ENCODE data around the gene THEMIS. TPM values are rescaled to one million over a fixed set of nuclear protein-coding genes. Genes with fewer than 3 reads are reported as not detected.

The THEMIS gene
- total RNA-seq, 1 experiment from 2014 or later: not detected

- TF ChIP-seq, protein P1, sequence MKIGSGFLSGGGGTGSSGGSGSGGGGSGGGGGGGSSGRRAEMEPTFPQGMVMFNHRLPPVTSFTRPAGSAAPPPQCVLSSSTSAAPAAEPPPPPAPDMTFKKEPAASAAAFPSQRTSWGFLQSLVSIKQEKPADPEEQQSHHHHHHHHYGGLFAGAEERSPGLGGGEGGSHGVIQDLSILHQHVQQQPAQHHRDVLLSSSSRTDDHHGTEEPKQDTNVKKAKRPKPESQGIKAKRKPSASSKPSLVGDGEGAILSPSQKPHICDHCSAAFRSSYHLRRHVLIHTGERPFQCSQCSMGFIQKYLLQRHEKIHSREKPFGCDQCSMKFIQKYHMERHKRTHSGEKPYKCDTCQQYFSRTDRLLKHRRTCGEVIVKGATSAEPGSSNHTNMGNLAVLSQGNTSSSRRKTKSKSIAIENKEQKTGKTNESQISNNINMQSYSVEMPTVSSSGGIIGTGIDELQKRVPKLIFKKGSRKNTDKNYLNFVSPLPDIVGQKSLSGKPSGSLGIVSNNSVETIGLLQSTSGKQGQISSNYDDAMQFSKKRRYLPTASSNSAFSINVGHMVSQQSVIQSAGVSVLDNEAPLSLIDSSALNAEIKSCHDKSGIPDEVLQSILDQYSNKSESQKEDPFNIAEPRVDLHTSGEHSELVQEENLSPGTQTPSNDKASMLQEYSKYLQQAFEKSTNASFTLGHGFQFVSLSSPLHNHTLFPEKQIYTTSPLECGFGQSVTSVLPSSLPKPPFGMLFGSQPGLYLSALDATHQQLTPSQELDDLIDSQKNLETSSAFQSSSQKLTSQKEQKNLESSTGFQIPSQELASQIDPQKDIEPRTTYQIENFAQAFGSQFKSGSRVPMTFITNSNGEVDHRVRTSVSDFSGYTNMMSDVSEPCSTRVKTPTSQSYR (CRISPR knock-in tag; IDR thresholded peaks at IDR 0.05): no peak
- TF ChIP-seq ATF2 (CRISPR knock-in tag; IDR thresholded peaks at IDR 0.05; ENCODE audit: borderline replicate concordance, low read depth) (no peak), KAT7 (CRISPR knock-in tag; IDR thresholded peaks at IDR 0.05; ENCODE audit: borderline replicate concordance) (no peak), ETV6 (CRISPR knock-in tag; IDR thresholded peaks at IDR 0.05) (no peak), SMAD3 (CRISPR knock-in tag; IDR thresholded peaks at IDR 0.05; ENCODE audit: borderline replicate concordance) (no peak), NFYB (CRISPR knock-in tag; conservative IDR thresholded peaks at IDR 0.05; ENCODE audit: low read depth) (no peak)
- TF ChIP-seq, protein P2, sequence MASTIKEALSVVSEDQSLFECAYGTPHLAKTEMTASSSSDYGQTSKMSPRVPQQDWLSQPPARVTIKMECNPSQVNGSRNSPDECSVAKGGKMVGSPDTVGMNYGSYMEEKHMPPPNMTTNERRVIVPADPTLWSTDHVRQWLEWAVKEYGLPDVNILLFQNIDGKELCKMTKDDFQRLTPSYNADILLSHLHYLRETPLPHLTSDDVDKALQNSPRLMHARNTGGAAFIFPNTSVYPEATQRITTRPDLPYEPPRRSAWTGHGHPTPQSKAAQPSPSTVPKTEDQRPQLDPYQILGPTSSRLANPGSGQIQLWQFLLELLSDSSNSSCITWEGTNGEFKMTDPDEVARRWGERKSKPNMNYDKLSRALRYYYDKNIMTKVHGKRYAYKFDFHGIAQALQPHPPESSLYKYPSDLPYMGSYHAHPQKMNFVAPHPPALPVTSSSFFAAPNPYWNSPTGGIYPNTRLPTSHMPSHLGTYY (CRISPR knock-in tag; IDR thresholded peaks at IDR 0.05): no peak
Measured at GRCh38 chr6:127761084-127761483, 139.8 kb downstream of the THEMIS start (continued).

DNA sequence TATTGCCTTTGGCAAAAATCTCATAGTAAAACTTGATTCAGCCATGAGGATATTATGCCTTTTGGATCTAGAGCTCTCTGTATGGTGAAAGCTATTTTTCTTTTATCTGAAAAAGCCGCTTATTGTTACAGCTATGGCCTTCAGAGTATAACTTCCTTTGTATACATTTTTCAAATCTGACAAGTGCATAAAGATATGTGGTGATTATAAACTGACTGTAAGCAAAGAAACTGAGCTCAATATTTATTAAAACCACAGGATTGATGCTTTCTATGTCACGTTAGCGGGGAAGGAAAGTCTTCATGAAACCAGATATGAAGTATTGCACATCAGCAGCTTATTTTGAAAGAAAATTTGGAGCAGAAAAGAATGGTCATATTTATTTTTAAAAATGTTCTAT, 151.8 kb downstream of the THEMIS start:
- no peak overlapping the region for H3K27ac Mint-ChIP-seq
- H3K4me3 Mint-ChIP-seq: no peak overlapping the region
- ATAC-seq: no peak
- ChIA-PET CTCF (no interaction called here), POLR2A (no interaction called here)
- H3K9me3 Mint-ChIP-seq: no peaks in the 10 kb centered on the region
- TF ChIP-seq, protein P3, sequence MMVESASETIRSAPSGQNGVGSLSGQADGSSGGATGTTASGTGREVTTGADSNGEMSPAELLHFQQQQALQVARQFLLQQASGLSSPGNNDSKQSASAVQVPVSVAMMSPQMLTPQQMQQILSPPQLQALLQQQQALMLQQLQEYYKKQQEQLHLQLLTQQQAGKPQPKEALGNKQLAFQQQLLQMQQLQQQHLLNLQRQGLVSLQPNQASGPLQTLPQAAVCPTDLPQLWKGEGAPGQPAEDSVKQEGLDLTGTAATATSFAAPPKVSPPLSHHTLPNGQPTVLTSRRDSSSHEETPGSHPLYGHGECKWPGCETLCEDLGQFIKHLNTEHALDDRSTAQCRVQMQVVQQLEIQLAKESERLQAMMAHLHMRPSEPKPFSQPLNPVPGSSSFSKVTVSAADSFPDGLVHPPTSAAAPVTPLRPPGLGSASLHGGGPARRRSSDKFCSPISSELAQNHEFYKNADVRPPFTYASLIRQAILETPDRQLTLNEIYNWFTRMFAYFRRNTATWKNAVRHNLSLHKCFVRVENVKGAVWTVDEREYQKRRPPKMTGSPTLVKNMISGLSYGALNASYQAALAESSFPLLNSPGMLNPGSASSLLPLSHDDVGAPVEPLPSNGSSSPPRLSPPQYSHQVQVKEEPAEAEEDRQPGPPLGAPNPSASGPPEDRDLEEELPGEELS (CRISPR knock-in tag; IDR thresholded peaks at IDR 0.05): no peak
- TF ChIP-seq, protein P4, sequence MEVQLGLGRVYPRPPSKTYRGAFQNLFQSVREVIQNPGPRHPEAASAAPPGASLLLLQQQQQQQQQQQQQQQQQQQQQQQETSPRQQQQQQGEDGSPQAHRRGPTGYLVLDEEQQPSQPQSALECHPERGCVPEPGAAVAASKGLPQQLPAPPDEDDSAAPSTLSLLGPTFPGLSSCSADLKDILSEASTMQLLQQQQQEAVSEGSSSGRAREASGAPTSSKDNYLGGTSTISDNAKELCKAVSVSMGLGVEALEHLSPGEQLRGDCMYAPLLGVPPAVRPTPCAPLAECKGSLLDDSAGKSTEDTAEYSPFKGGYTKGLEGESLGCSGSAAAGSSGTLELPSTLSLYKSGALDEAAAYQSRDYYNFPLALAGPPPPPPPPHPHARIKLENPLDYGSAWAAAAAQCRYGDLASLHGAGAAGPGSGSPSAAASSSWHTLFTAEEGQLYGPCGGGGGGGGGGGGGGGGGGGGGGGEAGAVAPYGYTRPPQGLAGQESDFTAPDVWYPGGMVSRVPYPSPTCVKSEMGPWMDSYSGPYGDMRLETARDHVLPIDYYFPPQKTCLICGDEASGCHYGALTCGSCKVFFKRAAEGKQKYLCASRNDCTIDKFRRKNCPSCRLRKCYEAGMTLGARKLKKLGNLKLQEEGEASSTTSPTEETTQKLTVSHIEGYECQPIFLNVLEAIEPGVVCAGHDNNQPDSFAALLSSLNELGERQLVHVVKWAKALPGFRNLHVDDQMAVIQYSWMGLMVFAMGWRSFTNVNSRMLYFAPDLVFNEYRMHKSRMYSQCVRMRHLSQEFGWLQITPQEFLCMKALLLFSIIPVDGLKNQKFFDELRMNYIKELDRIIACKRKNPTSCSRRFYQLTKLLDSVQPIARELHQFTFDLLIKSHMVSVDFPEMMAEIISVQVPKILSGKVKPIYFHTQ (CRISPR knock-in tag; IDR thresholded peaks at IDR 0.05): no peak
- no peak for TF ChIP-seq ZNF671 (CRISPR knock-in tag; IDR thresholded peaks at IDR 0.05)
- TF ChIP-seq ZNF121 (CRISPR knock-in tag; IDR thresholded peaks at IDR 0.05): no peak
- TF ChIP-seq, protein P5, sequence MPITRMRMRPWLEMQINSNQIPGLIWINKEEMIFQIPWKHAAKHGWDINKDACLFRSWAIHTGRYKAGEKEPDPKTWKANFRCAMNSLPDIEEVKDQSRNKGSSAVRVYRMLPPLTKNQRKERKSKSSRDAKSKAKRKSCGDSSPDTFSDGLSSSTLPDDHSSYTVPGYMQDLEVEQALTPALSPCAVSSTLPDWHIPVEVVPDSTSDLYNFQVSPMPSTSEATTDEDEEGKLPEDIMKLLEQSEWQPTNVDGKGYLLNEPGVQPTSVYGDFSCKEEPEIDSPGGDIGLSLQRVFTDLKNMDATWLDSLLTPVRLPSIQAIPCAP (CRISPR knock-in tag; IDR thresholded peaks at IDR 0.05): no peak
- TF ChIP-seq MAX (CRISPR knock-in tag; IDR thresholded peaks at IDR 0.05): no peak
- TF ChIP-seq MLX (CRISPR knock-in tag; IDR thresholded peaks at IDR 0.05): no peak
- no peak for TF ChIP-seq CREB1 (CRISPR knock-in tag; IDR thresholded peaks at IDR 0.05)
- no peaks in the 10 kb centered on the region for H3K27me3 Mint-ChIP-seq (ENCODE audit: low read depth)
- no peaks in the 10 kb centered on the region for H3K36me3 Mint-ChIP-seq
- DNase-seq (ENCODE audit: low spot score): no peak
- no peaks in the 10 kb centered on the region for H3K4me1 Mint-ChIP-seq
